ENCODE results near the gene HADHA.
A peak's percentile ranks its signal among the peaks of the same experiment; 100 is the strongest.

HADHA gene

DNA sequence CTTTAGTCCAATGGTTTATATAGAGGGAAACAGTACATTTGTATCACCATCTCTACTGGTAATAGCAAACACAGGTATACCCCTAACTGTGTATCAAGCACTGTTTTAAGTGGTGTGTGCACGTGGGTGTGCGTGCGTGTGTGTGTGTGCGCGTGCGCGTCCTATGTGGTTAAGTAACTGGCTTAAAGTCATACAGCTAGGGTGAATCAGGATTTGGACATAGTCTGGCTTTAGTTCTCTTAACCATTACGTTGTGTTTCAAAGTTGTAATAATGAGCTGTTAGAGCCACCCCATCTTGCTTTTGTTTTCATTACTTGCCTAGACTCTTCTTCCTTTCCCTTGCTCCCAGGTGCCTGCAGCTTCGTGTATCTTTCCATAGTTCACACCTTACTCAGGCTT lies 2.4 kb upstream of the HADHA start:
- DNase-seq (ENCODE audit: low spot score), result peak; percentile 9
- peak overlapping the region; percentile 72; the same call in 1 of the 2 replicates for H3K27ac ChIP-seq
- ChIA-PET CTCF (interaction anchor here (0.6 to 0.7 kb wide), 2 partner anchors 41 to 145 kb away, joined by 3 read pairs; no protein-coding TSS in a partner anchor), POLR2A (ENCODE audit: low non-redundant PET) (interaction anchor here (0.9 kb wide), 1 partner anchor 53 kb away, joined by 3 read pairs; no protein-coding TSS in a partner anchor)
- no peak for TF ChIP-seq CTCF (conservative IDR thresholded peaks at IDR 0.05; ENCODE audit: low read depth)

- POLR2A ChIA-PET (ENCODE audit: low non-redundant PET), result no interaction called here
- CTCF ChIA-PET, result no interaction called here
- no peak for TF ChIP-seq CTCF (conservative IDR thresholded peaks at IDR 0.05; ENCODE audit: low read depth)
- DNase-seq (ENCODE audit: low spot score), result no peak
- H3K27ac ChIP-seq, result peak overlapping the region; percentile 96
These were observed 1.4 kb upstream of the HADHA start for GRCh38 chr2:26245810-26246209.

DNA sequence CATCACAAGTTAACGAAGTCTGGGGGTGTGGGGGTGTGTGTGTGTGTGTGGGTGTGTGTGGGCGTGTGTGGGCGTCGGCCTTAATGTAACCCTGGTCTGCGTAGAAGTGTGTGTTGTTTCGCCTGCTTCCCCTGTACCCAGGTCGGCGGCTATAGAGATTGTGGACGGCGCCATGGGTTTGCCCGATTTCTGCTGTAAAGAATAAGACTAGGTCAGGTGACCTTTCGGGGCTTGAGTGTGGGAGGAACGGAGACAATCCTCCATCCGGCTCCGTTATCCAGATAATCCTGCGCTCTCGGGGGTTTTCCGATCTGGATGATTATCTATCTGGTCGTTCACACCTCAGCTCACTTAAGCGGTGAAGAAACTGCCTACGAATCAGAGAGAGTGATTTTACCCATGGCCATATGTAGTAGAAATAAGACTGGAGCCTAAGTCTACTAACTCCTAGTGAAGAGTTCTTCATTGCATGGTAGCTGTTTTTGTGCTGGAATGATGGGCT lies 850 bp upstream of the HADHA start:
- no peak for TF ChIP-seq CTCF (conservative IDR thresholded peaks at IDR 0.05; ENCODE audit: low read depth)
- peak; percentile 45 for DNase-seq (ENCODE audit: low spot score)
- H3K27ac ChIP-seq, result peak overlapping the region; percentile 96
- CTCF ChIA-PET, result interaction anchor here (0.5 to 0.8 kb wide), 3 partner anchors 90 to 487 kb away, joined by 3 to 4 read pairs (median 4); no protein-coding TSS in a partner anchor
- POLR2A ChIA-PET (ENCODE audit: low non-redundant PET), result interaction anchor here (0.6 kb wide), 1 partner anchor 11 kb away, joined by 4 read pairs; no protein-coding TSS in a partner anchor

GRCh38 chr2:26243470-26244308 lies 743 bp downstream of the HADHA start:
- no peak for TF ChIP-seq CTCF (conservative IDR thresholded peaks at IDR 0.05; ENCODE audit: low read depth)
- POLR2A ChIA-PET (ENCODE audit: low non-redundant PET), result interaction anchor here (0.8 kb wide), 1 partner anchor 56 kb away, joined by 3 read pairs; no protein-coding TSS in a partner anchor
- peak overlapping the region; percentile 96 for H3K27ac ChIP-seq
- CTCF ChIA-PET, result interaction anchor here (0.7 kb wide), 1 partner anchor 68 kb away, joined by 3 read pairs; no protein-coding TSS in a partner anchor
- DNase-seq (ENCODE audit: low spot score), result peak; percentile 6

- no peak for DNase-seq (ENCODE audit: low spot score)
- H3K27ac ChIP-seq, result no peak overlapping the region
- POLR2A ChIA-PET (ENCODE audit: low non-redundant PET), result no interaction called here
- no peak for TF ChIP-seq CTCF (conservative IDR thresholded peaks at IDR 0.05; ENCODE audit: low read depth)
- CTCF ChIA-PET, result interaction anchor here (0.9 kb wide), 1 partner anchor 250 kb away, joined by 3 read pairs; no protein-coding TSS in a partner anchor
These were observed 2.5 kb downstream of the HADHA start for GRCh38 chr2:26241928-26242436.

DNA sequence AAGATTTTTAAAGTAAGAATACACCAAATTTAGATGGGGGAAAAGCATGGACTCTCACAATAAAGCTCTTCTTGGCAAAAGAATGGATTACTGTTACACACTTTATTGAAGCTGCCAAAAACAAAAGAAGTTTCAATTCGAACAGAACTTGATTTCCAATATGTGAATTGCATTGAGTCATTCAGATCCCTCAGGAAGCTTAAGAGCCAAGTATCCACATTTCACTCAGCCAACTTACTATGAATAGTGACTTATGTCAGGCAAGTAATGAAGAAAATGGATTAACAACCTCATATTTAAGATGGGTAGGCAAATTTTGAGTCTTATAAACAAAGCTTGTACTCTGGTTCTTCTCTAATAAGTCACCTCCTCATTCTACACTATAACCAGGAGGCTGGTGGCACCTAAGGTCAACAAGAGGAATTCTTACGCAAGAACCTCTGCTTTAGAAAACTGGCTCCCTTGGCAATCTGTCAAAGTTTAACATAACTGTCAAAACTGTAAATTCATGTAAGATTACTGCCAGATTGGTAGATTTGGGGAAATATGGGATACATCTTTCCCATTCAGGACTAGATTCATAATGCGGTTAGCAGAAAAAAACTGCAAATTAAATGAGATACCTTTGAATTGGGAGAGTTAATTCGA lies 6.0 kb downstream of the HADHA start:
- ChIA-PET CTCF (no interaction called here), POLR2A (ENCODE audit: low non-redundant PET) (no interaction called here)
- TF ChIP-seq CTCF (conservative IDR thresholded peaks at IDR 0.05; ENCODE audit: low read depth), result no peak
- no peak overlapping the region for H3K27ac ChIP-seq
- DNase-seq (ENCODE audit: low spot score), result no peak
